Breast epithelium (tissue), 3 donors: ENCODE measurements around the gene SLC10A3.

Experiments
- POLR2A ChIP-seq: fragments of 450-650 bp; IDR thresholded peaks from one replicate; pipeline ENCODE4 v1.6.1; 2016; ENCODE audit warnings: antibody characterized with exemption, mild to moderate bottlenecking, moderate library complexity
- POLR2AphosphoS5 ChIP-seq, 3 donors: sonication (generic); formaldehyde crosslinking; IDR thresholded peaks; one replicate each; pipeline ENCODE4 v1.6.1; 2017; ENCODE audit warnings: antibody characterized with exemption in 3 of 3
- TF ChIP-seq, protein P1 (sequence below), 3 donors: fragments of 450-650 bp; IDR thresholded peaks; one replicate each; pipeline ENCODE4 v1.5.1; 2016 to 2017; ENCODE audit warnings: antibody characterized with exemption in 3 of 3, mild to moderate bottlenecking in 3 of 3, moderate library complexity in 3 of 3

DNA sequence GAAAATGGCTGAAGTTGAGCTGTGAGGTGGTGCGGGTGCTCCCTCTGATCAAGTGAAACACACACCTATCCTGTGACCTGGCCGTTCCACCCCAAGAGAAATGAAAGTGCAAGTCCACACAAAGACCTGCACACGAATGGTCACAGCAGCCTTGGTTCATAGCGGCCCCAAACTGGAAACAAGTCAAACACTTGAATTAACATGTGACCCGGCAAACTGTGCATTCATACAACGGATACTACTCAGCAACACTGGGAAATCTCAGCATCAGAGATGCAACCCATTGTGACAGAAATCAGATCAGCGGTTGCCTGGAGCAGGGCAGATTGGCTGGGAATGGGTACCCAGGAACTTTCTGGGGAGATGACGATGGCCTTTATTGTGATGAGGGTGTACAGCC is 48.6 kb upstream of the SLC10A3 start:
- TF ChIP-seq POLR2AphosphoS5 (IDR thresholded peaks at IDR 0.05) (no peak), POLR2A (no peak)
- TF ChIP-seq, protein P1, sequence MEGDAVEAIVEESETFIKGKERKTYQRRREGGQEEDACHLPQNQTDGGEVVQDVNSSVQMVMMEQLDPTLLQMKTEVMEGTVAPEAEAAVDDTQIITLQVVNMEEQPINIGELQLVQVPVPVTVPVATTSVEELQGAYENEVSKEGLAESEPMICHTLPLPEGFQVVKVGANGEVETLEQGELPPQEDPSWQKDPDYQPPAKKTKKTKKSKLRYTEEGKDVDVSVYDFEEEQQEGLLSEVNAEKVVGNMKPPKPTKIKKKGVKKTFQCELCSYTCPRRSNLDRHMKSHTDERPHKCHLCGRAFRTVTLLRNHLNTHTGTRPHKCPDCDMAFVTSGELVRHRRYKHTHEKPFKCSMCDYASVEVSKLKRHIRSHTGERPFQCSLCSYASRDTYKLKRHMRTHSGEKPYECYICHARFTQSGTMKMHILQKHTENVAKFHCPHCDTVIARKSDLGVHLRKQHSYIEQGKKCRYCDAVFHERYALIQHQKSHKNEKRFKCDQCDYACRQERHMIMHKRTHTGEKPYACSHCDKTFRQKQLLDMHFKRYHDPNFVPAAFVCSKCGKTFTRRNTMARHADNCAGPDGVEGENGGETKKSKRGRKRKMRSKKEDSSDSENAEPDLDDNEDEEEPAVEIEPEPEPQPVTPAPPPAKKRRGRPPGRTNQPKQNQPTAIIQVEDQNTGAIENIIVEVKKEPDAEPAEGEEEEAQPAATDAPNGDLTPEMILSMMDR (IDR thresholded peaks at IDR 0.05) = no peak
